Measurements from ENCODE around the gene NSUN6.

Gene NSUN6

DNA sequence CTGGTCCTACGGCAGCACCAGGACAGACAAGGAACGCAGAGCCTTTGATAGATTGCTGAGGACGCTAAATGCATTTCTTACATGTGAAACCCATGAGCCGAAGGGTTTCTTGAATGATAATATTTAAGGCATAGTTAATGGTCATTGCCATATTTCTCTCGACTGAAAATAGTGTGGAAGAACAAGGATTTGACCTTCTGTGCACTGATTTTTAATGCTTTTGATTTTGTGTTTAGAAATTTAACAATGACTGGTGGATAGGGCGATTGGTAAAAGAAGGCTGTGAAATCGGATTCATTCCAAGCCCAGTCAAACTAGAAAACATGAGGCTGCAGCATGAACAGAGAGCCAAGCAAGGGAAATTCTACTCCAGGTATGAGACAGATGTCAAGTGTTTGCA lies 150.8 kb downstream of the NSUN6 start:
- no peak overlapping the region for H2AFZ ChIP-seq (ENCODE audit: insufficient read depth, low read length, poor library complexity)
- no peaks in the 10 kb centered on the region for H3K27me3 ChIP-seq (ENCODE audit: insufficient read depth, low read length)
- H4K12ac ChIP-seq (ENCODE audit: low read depth, low read length) = no peak overlapping the region
- no peak overlapping the region for H2BK12ac ChIP-seq (ENCODE audit: low read length)
- H4K8ac ChIP-seq (ENCODE audit: low read depth, low read length) = no peak overlapping the region
- H2BK120ac ChIP-seq (ENCODE audit: insufficient read depth, low read length, poor library complexity) = no peak overlapping the region
- H3K9ac ChIP-seq (ENCODE audit: low read length) = no peak overlapping the region
- no peaks in the 10 kb centered on the region for H3K79me1 ChIP-seq (ENCODE audit: low read length)
- H3K36me3 ChIP-seq (ENCODE audit: control insufficient read depth in 1 of 2, insufficient read depth in 2 of 2, low read length in 2 of 2) = no peaks in the 10 kb centered on the region
- no peak overlapping the region for H3K4me3 ChIP-seq (ENCODE audit: low read depth, low read length)
- H3K4ac ChIP-seq (ENCODE audit: low read depth, low read length) = no peak overlapping the region
- H3K9me3 ChIP-seq (ENCODE audit: insufficient read depth, low read depth, low read length) = no peaks in the 10 kb centered on the region
- H3K4me1 ChIP-seq (ENCODE audit: control insufficient read depth in 1 of 2, insufficient read depth in 2 of 2, low read length in 2 of 2) = no peaks in the 10 kb centered on the region
- no CpG with 5 or more reads among the region's 7 CpGs for WGBS (ENCODE audit: extremely low coverage, insufficient coverage, insufficient read length)
- no peak overlapping the region for H2BK5ac ChIP-seq (ENCODE audit: low read depth, low read length, poor library complexity)
- no peak overlapping the region for H3K14ac ChIP-seq (ENCODE audit: low read length)
- H3K27ac ChIP-seq (ENCODE audit: low read depth, low read length) = no peak overlapping the region
- no peaks in the 10 kb centered on the region for H3K79me2 ChIP-seq (ENCODE audit: control insufficient read depth, insufficient read depth, low read length, poor library complexity)
- DNase-seq = no peak
- no peak overlapping the region for H2AK5ac ChIP-seq (ENCODE audit: low read length)
- H3K23ac ChIP-seq (ENCODE audit: low read length) = no peak overlapping the region
- no peak overlapping the region for H4K91ac ChIP-seq (ENCODE audit: low read depth, low read length)
- H3K4me2 ChIP-seq (ENCODE audit: low read length) = no peak overlapping the region
- no peak overlapping the region for H3K18ac ChIP-seq (ENCODE audit: low read length)

- H4K8ac ChIP-seq (ENCODE audit: low read depth, low read length) = no peak overlapping the region
- no peak overlapping the region for H3K14ac ChIP-seq (ENCODE audit: low read length)
Observed at GRCh38 chr10:18498998-18499397, 152.4 kb downstream of the NSUN6 start.

DNA sequence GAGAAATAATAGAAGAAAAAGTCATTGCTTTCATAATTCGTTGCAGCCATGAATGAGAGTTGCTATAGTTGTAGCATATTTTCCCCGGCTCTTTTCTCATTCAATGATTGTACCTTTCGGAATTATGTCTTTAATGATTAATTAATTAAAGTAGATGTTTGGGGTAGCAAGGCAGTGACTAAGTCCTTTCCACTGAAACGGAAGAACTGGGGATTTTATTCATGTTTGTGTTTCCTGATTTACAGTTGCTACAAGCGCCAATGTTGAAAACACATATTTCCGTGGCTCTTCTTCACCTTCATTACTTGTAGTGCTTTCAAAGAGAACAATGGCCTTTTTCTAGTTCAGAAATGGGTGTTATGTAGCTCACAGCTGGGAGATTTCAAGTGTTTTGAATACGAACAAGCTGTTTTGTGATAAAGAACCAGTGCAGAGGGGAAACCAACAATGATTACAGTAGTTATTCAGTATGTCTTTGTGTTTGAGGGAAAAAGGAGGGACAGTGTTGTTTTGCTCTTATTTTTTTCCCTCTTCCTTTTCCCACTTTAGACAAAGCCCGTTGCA lies 153.5 kb downstream of the NSUN6 start:
- H3K79me1 ChIP-seq (ENCODE audit: low read length) = no peaks in the 10 kb centered on the region
- no CpG with 5 or more reads among the region's 8 CpGs for WGBS (ENCODE audit: extremely low coverage, insufficient coverage, insufficient read length)
- H3K9me3 ChIP-seq (ENCODE audit: insufficient read depth, low read depth, low read length) = no peaks in the 10 kb centered on the region
- H4K91ac ChIP-seq (ENCODE audit: low read depth, low read length) = no peak overlapping the region
- H3K27ac ChIP-seq (ENCODE audit: low read depth, low read length) = no peak overlapping the region
- H3K18ac ChIP-seq (ENCODE audit: low read length) = no peak overlapping the region
- no peaks in the 10 kb centered on the region for H3K36me3 ChIP-seq (ENCODE audit: control insufficient read depth in 1 of 2, insufficient read depth in 2 of 2, low read length in 2 of 2)
- no peak overlapping the region for H2BK12ac ChIP-seq (ENCODE audit: low read length)
- H3K4ac ChIP-seq (ENCODE audit: low read depth, low read length) = no peak overlapping the region
- no peak overlapping the region for H2AK5ac ChIP-seq (ENCODE audit: low read length)
- no peak overlapping the region for H3K23ac ChIP-seq (ENCODE audit: low read length)
- no peaks in the 10 kb centered on the region for H3K4me1 ChIP-seq (ENCODE audit: control insufficient read depth in 1 of 2, insufficient read depth in 2 of 2, low read length in 2 of 2)
- no peak overlapping the region for H3K4me3 ChIP-seq (ENCODE audit: low read depth, low read length)
- no peaks in the 10 kb centered on the region for H3K79me2 ChIP-seq (ENCODE audit: control insufficient read depth, insufficient read depth, low read length, poor library complexity)
- no peak overlapping the region for H3K14ac ChIP-seq (ENCODE audit: low read length)
- no peak overlapping the region for H4K8ac ChIP-seq (ENCODE audit: low read depth, low read length)
- H3K4me2 ChIP-seq (ENCODE audit: low read length) = no peak overlapping the region
- H2BK5ac ChIP-seq (ENCODE audit: low read depth, low read length, poor library complexity) = no peak overlapping the region
- no peak overlapping the region for H2AFZ ChIP-seq (ENCODE audit: insufficient read depth, low read length, poor library complexity)
- DNase-seq = no peak
- no peak overlapping the region for H2BK120ac ChIP-seq (ENCODE audit: insufficient read depth, low read length, poor library complexity)
- H3K9ac ChIP-seq (ENCODE audit: low read length) = no peak overlapping the region
- H4K12ac ChIP-seq (ENCODE audit: low read depth, low read length) = no peak overlapping the region
- no peaks in the 10 kb centered on the region for H3K27me3 ChIP-seq (ENCODE audit: insufficient read depth, low read length)

More at GRCh38 chr10:18498998-18499397, 152.4 kb downstream of the NSUN6 start:
- no peak overlapping the region for H4K91ac ChIP-seq (ENCODE audit: low read depth, low read length)
- H2BK120ac ChIP-seq (ENCODE audit: insufficient read depth, low read length, poor library complexity) = no peak overlapping the region
- no CpG with 5 or more reads among the region's 4 CpGs for WGBS (ENCODE audit: extremely low coverage, insufficient coverage, insufficient read length)
- H3K23ac ChIP-seq (ENCODE audit: low read length) = no peak overlapping the region
- H2AFZ ChIP-seq (ENCODE audit: insufficient read depth, low read length, poor library complexity) = no peak overlapping the region
- no peak overlapping the region for H3K4ac ChIP-seq (ENCODE audit: low read depth, low read length)
- no peak overlapping the region for H3K27ac ChIP-seq (ENCODE audit: low read depth, low read length)
- no peaks in the 10 kb centered on the region for H3K79me1 ChIP-seq (ENCODE audit: low read length)
- H3K36me3 ChIP-seq (ENCODE audit: control insufficient read depth in 1 of 2, insufficient read depth in 2 of 2, low read length in 2 of 2) = no peaks in the 10 kb centered on the region
- H3K27me3 ChIP-seq (ENCODE audit: insufficient read depth, low read length) = no peaks in the 10 kb centered on the region
- H3K4me1 ChIP-seq (ENCODE audit: control insufficient read depth in 1 of 2, insufficient read depth in 2 of 2, low read length in 2 of 2) = no peaks in the 10 kb centered on the region
- H2AK5ac ChIP-seq (ENCODE audit: low read length) = no peak overlapping the region
- H4K12ac ChIP-seq (ENCODE audit: low read depth, low read length) = no peak overlapping the region
- no peaks in the 10 kb centered on the region for H3K9me3 ChIP-seq (ENCODE audit: insufficient read depth, low read depth, low read length)
- no peak overlapping the region for H3K4me2 ChIP-seq (ENCODE audit: low read length)
- H2BK5ac ChIP-seq (ENCODE audit: low read depth, low read length, poor library complexity) = no peak overlapping the region
- H3K79me2 ChIP-seq (ENCODE audit: control insufficient read depth, insufficient read depth, low read length, poor library complexity) = no peaks in the 10 kb centered on the region
- no peak overlapping the region for H3K4me3 ChIP-seq (ENCODE audit: low read depth, low read length)
- no peak overlapping the region for H3K9ac ChIP-seq (ENCODE audit: low read length)
- DNase-seq = no peak
- no peak overlapping the region for H2BK12ac ChIP-seq (ENCODE audit: low read length)
- H3K18ac ChIP-seq (ENCODE audit: low read length) = no peak overlapping the region
